H1 (cell line): ENCODE measurements around the gene SEL1L2. TPM values are rescaled to one million over a fixed set of nuclear protein-coding genes. Genes with fewer than 3 reads are reported as not detected.

ENCODE experiments used
- CBX8 ChIP-seq: fragments of 300-800, 300-1000 bp; sonication (generic); IDR thresholded peaks from 2 replicates; pipeline ENCODE4 v1.7.1; 2016; ENCODE audit warnings: low read depth, low read length, borderline replicate concordance
- JUN ChIP-seq: IDR thresholded peaks from 2 replicates; pipeline ENCODE4 v1.6.1; 2011; ENCODE audit warnings: low read depth, mild to moderate bottlenecking, improper control_type of control experiment, low read length
- POU5F1 ChIP-seq: IDR thresholded peaks from 2 replicates; pipeline ENCODE4 v1.6.1; 2011; ENCODE audit warnings: low read depth, mild to moderate bottlenecking, low read length, moderate library complexity
- SUZ12 ChIP-seq: fragments of 200-600 bp; sonication (generic); IDR thresholded peaks from 2 replicates; pipeline ENCODE4 v1.6.1; 2012; ENCODE audit warnings: mild to moderate bottlenecking, inconsistent platforms, low read length, moderate library complexity, mixed read lengths
- polyA plus RNA-seq, 7 experiments: library from polyadenylated mRNA; depleted of rRNA in 3 of 7; stranded (reverse) in 5 of 7; unstranded in 2 of 7; fragments of >200 nt in 5 of 7; fragments of 200-250 nt in 2 of 7; gene quantifications; 1 replicate in 5 of 7; 2 replicates in 1 of 7; 4 replicates in 1 of 7; pipeline versions ENCODE4 v1.2.1 to v1.2.3, GENCODE V29; 2011 to 2013; ENCODE audit warnings: missing spikeins in 2 of 7, mixed read lengths in 2 of 7
- total RNA-seq: library from RNA; stranded (reverse); fragmentation: NEBNext Ultra II Directional; extraction: Animal tissue kit (Norgen Biotek cat#: 25700); gene quantifications from 2 replicates; pipeline ENCODE4 v1.2.1, GENCODE V29; 2021
- TF ChIP-seq, protein P1 (sequence below): IDR thresholded peaks from 2 replicates; pipeline ENCODE4 v1.6.1; 2012; ENCODE audit warnings: inconsistent platforms

The SEL1L2 gene
- total and polyA plus RNA-seq, 2 of the 8 experiments (the other 6 are each of a cell fraction or from before 2014, with no cell fraction given), result not detected

DNA sequence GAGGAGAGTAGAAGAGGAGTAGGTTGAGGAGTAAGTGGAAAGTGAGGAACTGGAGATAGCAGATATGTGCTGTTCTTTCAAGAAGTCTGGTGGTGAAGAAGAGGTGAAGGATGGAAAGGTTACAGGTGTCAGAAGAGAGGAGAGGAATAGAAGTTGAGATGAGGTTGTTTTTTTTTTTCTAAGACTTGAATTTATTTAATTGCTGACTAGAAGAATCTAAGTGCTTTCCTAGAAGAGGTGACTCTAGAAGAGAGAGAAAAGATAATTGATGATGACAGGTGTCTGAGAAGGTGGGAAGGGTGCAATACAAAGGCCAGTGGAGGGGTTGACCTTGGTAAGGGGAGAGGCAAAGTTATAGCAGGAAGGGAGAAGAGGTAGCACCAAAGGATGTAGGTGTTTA, 180.0 kb downstream of the SEL1L2 start (continued):
- TF ChIP-seq, protein P1, sequence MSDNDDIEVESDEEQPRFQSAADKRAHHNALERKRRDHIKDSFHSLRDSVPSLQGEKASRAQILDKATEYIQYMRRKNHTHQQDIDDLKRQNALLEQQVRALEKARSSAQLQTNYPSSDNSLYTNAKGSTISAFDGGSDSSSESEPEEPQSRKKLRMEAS, result no peak
- no peak for TF ChIP-seq SUZ12
- TF ChIP-seq JUN, result no peak
- no peak for TF ChIP-seq POU5F1
- no peak for TF ChIP-seq CBX8
